Psoas muscle (tissue), 8 donors: ENCODE results near the gene CDH4. TPM values are rescaled to one million over a fixed set of nuclear protein-coding genes. Genes with fewer than 3 reads are reported as not detected.

Source experiments
- ATAC-seq, 4 donors: fragments of 200-7000 bp; cut with Tn5 transposase; one replicate each; pipeline ENCODE4 v1.9.1; 2020; ENCODE audit warnings: moderate library complexity in 3 of 4, mild to moderate bottlenecking in 2 of 4
- DNase-seq, 2 donors: peaks; one replicate each; pipeline ENCODE4 v3.0.0-alpha.2; 2020
- H3K27ac ChIP-seq: fragments of 200-600 bp; one replicate; pipeline ENCODE4 v1.8.0; 2022
- H3K27me3 ChIP-seq, 3 donors: fragments of 200-600 bp in 1 of 3; one replicate each; pipeline versions ENCODE4 v1.6.1 to v1.8.0; 2013 to 2022; ENCODE audit warnings: low read length in 2 of 3, mild to moderate bottlenecking in 2 of 3, moderate library complexity in 1 of 3; ENCODE audit not compliant: insufficient read depth in 3 of 3
- H3K36me3 ChIP-seq, 2 donors: fragments of 200-600 bp in 1 of 2; one replicate each; pipeline versions ENCODE4 v1.6.1 to v1.8.0; 2013 to 2022; ENCODE audit warnings: low read depth in 1 of 2, mild to moderate bottlenecking in 1 of 2, moderate library complexity in 1 of 2; ENCODE audit not compliant: insufficient read depth in 1 of 2
- H3K4me1 ChIP-seq: fragments of 200-600 bp; one replicate; pipeline ENCODE4 v1.8.0; 2022
- H3K4me3 ChIP-seq: fragments of 200-600 bp; one replicate; pipeline ENCODE4 v1.8.0; 2022; ENCODE audit warnings: mild to moderate bottlenecking
- H3K9me3 ChIP-seq: fragments of 200-600 bp; one replicate; pipeline ENCODE4 v1.8.0; 2022
- WGBS, 3 donors: extraction: QIAGEN DNeasy Blood & Tissue Kit; methylation state at CpG; one replicate each; pipeline versions ENCODE4 v1.1.6 to v1.1.7; 2013; 5-methylcytosine and 5-hydroxymethylcytosine counted together
- intact Hi-C, 2 donors: fragments of 100-400 bp; cut with DNase I; formaldehyde crosslinking; loops; one replicate each; pipeline versions ENCODE4 v1.11.0 to v1.14.2; 2022
- polyA plus RNA-seq, 3 donors: library from polyadenylated mRNA; stranded (reverse); fragments of 200-250 nt; gene quantifications; one replicate each; pipeline ENCODE4 v1.2.3, GENCODE V29; 2013
- total RNA-seq, 4 donors: library from RNA; stranded (reverse); fragmentation: NEBNext Ultra II Directional in 2 of 4; extraction: Animal tissue kit (Norgen Biotek cat#: 25700) in 2 of 4; gene quantifications; one replicate each; pipeline versions ENCODE4 v1.2.1 to v1.2.4, GENCODE V29; 2021 to 2023
- TF ChIP-seq, protein P1 (sequence below): fragments of 200-600 bp; IDR thresholded peaks from one replicate; pipeline ENCODE4 v1.8.0; 2022; ENCODE audit warnings: antibody characterized with exemption
- donor health status: healthy with polysubstance abuse.
- donor health status: DM: no; HTN: no; CAD: no; lungs with moderate emphysema.
- donor health status: Bipolar disorder and iron deficiency.
- donor health status: healthy.
- donor health status: DM: yes; HTN: yes; CAD: no.
- donor health status: DM: no; HTN: no; CAD: no.
- donor health status: DM: no; HTN: no; CAD: no.
- donor health status: DM: yes; HTN: yes; CAD: no.

The CDH4 gene
- total and polyA plus RNA-seq, 7 donors: 0.26 to 1.0 (median 0.34) TPM

DNA sequence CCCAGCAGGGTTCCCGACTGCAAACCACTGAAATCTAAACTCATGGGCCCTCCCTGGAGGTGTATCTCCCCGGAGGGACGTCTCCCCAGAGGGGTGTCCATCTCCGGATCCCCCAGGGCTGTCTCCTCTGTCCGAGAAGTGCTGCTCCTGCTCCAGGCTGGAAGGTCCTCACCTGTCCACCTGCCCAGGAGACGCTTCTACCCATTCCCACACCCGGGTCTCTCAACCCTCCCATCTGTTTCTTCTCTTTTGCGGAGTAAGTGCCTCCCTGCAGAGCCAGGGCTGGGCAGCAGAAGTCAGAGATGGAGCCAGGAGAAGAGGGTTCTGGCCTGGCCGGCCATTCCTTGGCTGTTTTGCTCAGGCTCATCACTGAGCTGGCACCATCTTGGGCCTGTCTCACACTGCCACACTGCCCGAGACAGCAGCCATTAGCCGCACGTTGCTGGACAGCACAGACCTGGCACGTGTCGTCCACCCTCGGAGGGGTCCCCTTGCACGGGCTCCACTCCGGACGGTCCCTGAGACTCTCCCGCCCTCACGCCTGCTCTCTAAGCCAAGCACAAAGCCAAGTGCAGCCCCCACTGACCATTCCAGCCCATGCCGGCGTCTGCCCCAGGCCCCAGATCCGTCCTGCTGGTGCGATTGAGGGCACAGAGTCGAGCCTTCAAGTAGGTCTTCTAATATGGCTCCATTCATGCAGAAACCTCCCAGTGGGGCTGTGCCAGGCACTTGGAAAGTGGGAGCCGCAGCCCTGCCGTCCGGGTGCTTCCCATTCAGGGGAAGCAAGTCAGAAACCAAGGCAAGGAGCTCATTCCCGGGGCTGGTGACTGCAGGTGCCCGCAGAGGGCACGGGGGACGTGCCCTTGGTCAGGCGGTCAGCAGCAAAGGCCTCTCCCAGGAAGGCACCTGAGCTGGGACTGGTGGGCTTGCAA lies 445.9 kb downstream of the CDH4 start:
- TF ChIP-seq, protein P1, sequence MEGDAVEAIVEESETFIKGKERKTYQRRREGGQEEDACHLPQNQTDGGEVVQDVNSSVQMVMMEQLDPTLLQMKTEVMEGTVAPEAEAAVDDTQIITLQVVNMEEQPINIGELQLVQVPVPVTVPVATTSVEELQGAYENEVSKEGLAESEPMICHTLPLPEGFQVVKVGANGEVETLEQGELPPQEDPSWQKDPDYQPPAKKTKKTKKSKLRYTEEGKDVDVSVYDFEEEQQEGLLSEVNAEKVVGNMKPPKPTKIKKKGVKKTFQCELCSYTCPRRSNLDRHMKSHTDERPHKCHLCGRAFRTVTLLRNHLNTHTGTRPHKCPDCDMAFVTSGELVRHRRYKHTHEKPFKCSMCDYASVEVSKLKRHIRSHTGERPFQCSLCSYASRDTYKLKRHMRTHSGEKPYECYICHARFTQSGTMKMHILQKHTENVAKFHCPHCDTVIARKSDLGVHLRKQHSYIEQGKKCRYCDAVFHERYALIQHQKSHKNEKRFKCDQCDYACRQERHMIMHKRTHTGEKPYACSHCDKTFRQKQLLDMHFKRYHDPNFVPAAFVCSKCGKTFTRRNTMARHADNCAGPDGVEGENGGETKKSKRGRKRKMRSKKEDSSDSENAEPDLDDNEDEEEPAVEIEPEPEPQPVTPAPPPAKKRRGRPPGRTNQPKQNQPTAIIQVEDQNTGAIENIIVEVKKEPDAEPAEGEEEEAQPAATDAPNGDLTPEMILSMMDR: no peak
- H3K4me1 ChIP-seq: no peaks in the 10 kb centered on the region
- H3K36me3 ChIP-seq: no peaks in the 10 kb centered on the region
- no peak for DNase-seq
- no peaks in the 10 kb centered on the region for H3K9me3 ChIP-seq
- H3K27me3 ChIP-seq: peaks cover 0 to 2% (median 0%) of the 10 kb centered on the region in 3 donors
- no peak overlapping the region for H3K4me3 ChIP-seq
- intact Hi-C loops: no loop called here
- ATAC-seq: peak in 1 of 4 donors; percentile 40
- 89 to 92% (median 91%) methylated on average over 32 to 33 of the region's 33 CpGs for WGBS, 3 donors
- H3K27ac ChIP-seq: no peak overlapping the region

- TF ChIP-seq, protein P1: no peak
- Histone ChIP-seq H3K36me3 (no peaks in the 10 kb centered on the region), H3K27ac (no peak overlapping the region), H3K27me3 (peaks cover 0 to 2% (median 0%) of the 10 kb centered on the region in 3 donors), H3K4me3 (no peak overlapping the region), H3K9me3 (no peaks in the 10 kb centered on the region), H3K4me1 (no peaks in the 10 kb centered on the region)
- WGBS, 3 donors: 78 to 83% (median 78%) methylated on average over 24 to 25 of the region's 25 CpGs
- intact Hi-C loops: no loop called here
- no peak for DNase-seq
- ATAC-seq: no peak
Measured at GRCh38 chr20:61698598-61699494, 446.8 kb downstream of the CDH4 start.

DNA sequence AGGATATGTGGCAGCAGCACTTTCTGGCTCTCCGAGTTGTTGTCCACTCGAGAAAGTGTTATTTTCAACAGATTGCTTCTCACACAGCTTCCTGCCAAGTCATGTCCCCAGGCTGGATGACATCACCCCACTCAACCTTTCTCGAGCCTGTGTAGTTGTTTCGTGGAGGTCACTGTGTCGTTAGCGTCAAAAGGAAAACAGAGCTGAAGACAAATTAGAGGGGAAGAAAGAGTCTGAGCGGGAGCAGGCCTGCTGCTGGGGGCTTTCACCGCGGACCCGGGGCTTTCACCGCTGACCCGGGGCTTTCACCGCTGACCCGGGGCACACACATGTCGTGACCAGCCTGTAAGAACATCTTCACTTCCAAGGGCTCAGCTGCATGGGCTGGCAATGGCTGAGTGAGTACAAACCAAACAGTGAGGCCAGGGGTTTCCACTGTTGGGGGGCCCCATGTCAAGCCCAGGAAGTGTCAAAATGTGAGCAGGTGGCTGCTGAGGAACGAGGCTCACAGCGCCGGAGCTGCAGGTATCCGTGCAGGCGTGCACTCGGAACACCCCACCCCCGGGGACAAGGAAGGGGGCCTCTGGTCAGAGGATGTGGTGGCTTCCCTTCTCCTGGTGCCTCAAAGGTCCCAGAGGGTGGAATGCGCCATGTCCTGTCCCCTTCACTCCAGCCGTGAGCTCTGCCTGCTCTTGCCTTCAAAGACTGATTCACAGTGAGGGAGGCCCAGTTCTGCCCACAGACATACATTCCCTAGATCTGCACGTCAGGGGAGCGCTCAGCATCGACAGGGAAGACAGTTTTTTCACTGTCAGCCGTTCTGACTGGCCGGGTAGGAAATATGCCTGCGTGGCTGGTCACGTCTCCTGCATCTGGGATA lies 447.7 kb downstream of the CDH4 start:
- 69 to 76% (median 71%) methylated on average over 31 of the region's 31 CpGs for WGBS, 3 donors
- no peaks in the 10 kb centered on the region for H3K4me1 ChIP-seq
- ATAC-seq (no peak), DNase-seq (no peak)
- no peak overlapping the region for H3K4me3 ChIP-seq
- no peaks in the 10 kb centered on the region for H3K36me3 ChIP-seq
- TF ChIP-seq, protein P1: no peak
- H3K27me3 ChIP-seq: peaks cover 0 to 3% (median 0%) of the 10 kb centered on the region in 3 donors
- H3K27ac ChIP-seq: no peak overlapping the region
- intact Hi-C loops: no loop called here
- no peaks in the 10 kb centered on the region for H3K9me3 ChIP-seq

GRCh38 chr20:61700595-61701140 lies 448.6 kb downstream of the CDH4 start:
- ATAC-seq: no peak
- Histone ChIP-seq H3K36me3 (no peaks in the 10 kb centered on the region), H3K4me3 (no peak overlapping the region), H3K4me1 (no peaks in the 10 kb centered on the region), H3K27me3 (peaks cover 0 to 4% (median 3%) of the 10 kb centered on the region in 3 donors), H3K27ac (no peak overlapping the region), H3K9me3 (no peaks in the 10 kb centered on the region)
- 95 to 96% (median 95%) methylated on average over 24 of the region's 24 CpGs for WGBS, 3 donors
- DNase-seq: no peak
- intact Hi-C loops: no loop called here
- TF ChIP-seq, protein P1: no peak
